WTC11 (cell line): ENCODE data around the gene CDCA7. TPM values are rescaled to one million over a fixed set of nuclear protein-coding genes. Genes with fewer than 3 reads are reported as not detected.

ENCODE experiments used
- ATAC-seq: fragments of 200-7000 bp; cut with Tn5 transposase; 2 replicates; pipeline ENCODE4 v1.10.0; 2021; ENCODE audit warnings: mild to moderate bottlenecking, moderate library complexity
- CTCF ChIA-PET: fragments of 300-600 bp; sonication (Branson Sonifier 250); formaldehyde crosslinking; loops from one replicate; lab custom pipeline; 2021; ENCODE audit warnings: antibody characterized with exemption; lab: Charles Lee
- POLR2A ChIA-PET: fragments of 350-600 bp; sonication (Branson Sonifier 250); formaldehyde crosslinking; loops from one replicate; lab custom pipeline; 2021; ENCODE audit warnings: antibody characterized with exemption; lab: Charles Lee
- DNase-seq: peaks from one replicate; pipeline ENCODE4 v3.0.0; 2021; ENCODE audit warnings: low spot score
- H3K27ac Mint-ChIP-seq: 2 replicates; pipeline ENCODE4 v1.8.0; 2021; ENCODE audit warnings: mixed read lengths
- H3K27me3 Mint-ChIP-seq: 2 replicates; pipeline ENCODE4 v1.8.0; 2021; ENCODE audit warnings: low read depth, mild to moderate bottlenecking, moderate library complexity, mixed read lengths
- H3K36me3 Mint-ChIP-seq: 2 replicates; pipeline ENCODE4 v1.8.0; 2021; ENCODE audit warnings: mixed read lengths
- H3K4me1 Mint-ChIP-seq: 2 replicates; pipeline ENCODE4 v1.8.0; 2022; ENCODE audit warnings: mixed read lengths
- H3K4me3 Mint-ChIP-seq: 2 replicates; pipeline ENCODE4 v1.8.0; 2021; ENCODE audit warnings: mild to moderate bottlenecking, moderate library complexity, mixed read lengths
- H3K9me3 Mint-ChIP-seq: 2 replicates; pipeline ENCODE4 v1.8.0; 2021; ENCODE audit warnings: mixed read lengths
- AR ChIP-seq: fragments of 250-450 bp; sonication (Bioruptor Pico); IDR thresholded peaks from 2 replicates; pipeline ENCODE4 v1.9.0; 2021; ENCODE audit warnings: mild to moderate bottlenecking
- CREB1 ChIP-seq: sonication (generic); formaldehyde crosslinking; IDR thresholded peaks from 2 replicates; pipeline ENCODE4 v1.8.0; 2023; ENCODE audit warnings: mild to moderate bottlenecking, missing genetic modification reagents
- E2F1 ChIP-seq: sonication (generic); formaldehyde crosslinking; IDR thresholded peaks from 2 replicates; pipeline ENCODE4 v1.8.0; 2022; ENCODE audit warnings: mild to moderate bottlenecking, missing genetic modification reagents
- E2F4 ChIP-seq: sonication (generic); formaldehyde crosslinking; IDR thresholded peaks from 2 replicates; pipeline ENCODE4 v1.8.1; 2022; ENCODE audit warnings: low read depth, mild to moderate bottlenecking, moderate library complexity, missing genetic modification reagents, borderline replicate concordance
- E2F5 ChIP-seq: sonication (generic); formaldehyde crosslinking; IDR thresholded peaks from 2 replicates; pipeline ENCODE4 v1.8.1; 2022; ENCODE audit warnings: mild to moderate bottlenecking, moderate library complexity, missing genetic modification reagents
- ELF4 ChIP-seq: sonication (generic); formaldehyde crosslinking; IDR thresholded peaks from 2 replicates; pipeline ENCODE4 v1.8.1; 2022; ENCODE audit warnings: low read depth, mild to moderate bottlenecking, moderate library complexity, missing genetic modification reagents
- ERG ChIP-seq: fragments of 250-450 bp; sonication (Bioruptor Pico); IDR thresholded peaks from 2 replicates; pipeline ENCODE4 v1.8.0; 2021; ENCODE audit warnings: mild to moderate bottlenecking
- ETV6 ChIP-seq: sonication (generic); formaldehyde crosslinking; IDR thresholded peaks from 2 replicates; pipeline ENCODE4 v1.8.1; 2022; ENCODE audit warnings: mild to moderate bottlenecking, missing genetic modification reagents
- GTF2I ChIP-seq: fragments of 250-450 bp; sonication (Bioruptor Pico); conservative IDR thresholded peaks from 2 replicates; pipeline ENCODE4 v1.4.0; 2021; ENCODE audit warnings: mild to moderate bottlenecking
- IRF1 ChIP-seq: sonication (generic); formaldehyde crosslinking; IDR thresholded peaks from 2 replicates; pipeline ENCODE4 v1.8.0; 2023; ENCODE audit warnings: missing genetic modification reagents
- IRF2 ChIP-seq: sonication (generic); formaldehyde crosslinking; IDR thresholded peaks from 2 replicates; pipeline ENCODE4 v1.8.0; 2022; ENCODE audit warnings: low read depth, missing genetic modification reagents, borderline replicate concordance
- KAT7 ChIP-seq: sonication (generic); formaldehyde crosslinking; IDR thresholded peaks from 2 replicates; pipeline ENCODE4 v1.8.1; 2023; ENCODE audit warnings: missing genetic modification reagents, mild to moderate bottlenecking, borderline replicate concordance
- MXD4 ChIP-seq: fragments of 250-450 bp; sonication (Bioruptor Pico); IDR thresholded peaks from 2 replicates; pipeline ENCODE4 v1.8.0; 2021; ENCODE audit warnings: mild to moderate bottlenecking, moderate library complexity, borderline replicate concordance
- NFATC4 ChIP-seq: fragments of 250-450 bp; sonication (Bioruptor Pico); IDR thresholded peaks from 2 replicates; pipeline ENCODE4 v1.9.0; 2021; ENCODE audit warnings: mild to moderate bottlenecking
- NFE2L1 ChIP-seq: sonication (generic); formaldehyde crosslinking; IDR thresholded peaks from 2 replicates; pipeline ENCODE4 v1.8.1; 2023; ENCODE audit warnings: missing genetic modification reagents
- NR2C2 ChIP-seq: sonication (generic); formaldehyde crosslinking; IDR thresholded peaks from 2 replicates; pipeline ENCODE4 v1.8.0; 2022; ENCODE audit warnings: mild to moderate bottlenecking, missing genetic modification reagents
- SOX15 ChIP-seq: fragments of 250-450 bp; sonication (Bioruptor Pico); IDR thresholded peaks from 2 replicates; pipeline ENCODE4 v1.9.0; 2021; ENCODE audit warnings: mild to moderate bottlenecking
- USF1 ChIP-seq: sonication (generic); formaldehyde crosslinking; IDR thresholded peaks from 2 replicates; pipeline ENCODE4 v1.8.0; 2022; ENCODE audit warnings: mild to moderate bottlenecking, missing genetic modification reagents
- USF2 ChIP-seq: sonication (generic); formaldehyde crosslinking; IDR thresholded peaks from 2 replicates; pipeline ENCODE4 v1.8.1; 2023; ENCODE audit warnings: mild to moderate bottlenecking, missing genetic modification reagents, moderate library complexity
- ZBTB21 ChIP-seq: sonication (generic); formaldehyde crosslinking; IDR thresholded peaks from 2 replicates; pipeline ENCODE4 v1.8.1; 2023; ENCODE audit warnings: mild to moderate bottlenecking, missing genetic modification reagents, borderline replicate concordance
- ZBTB43 ChIP-seq: sonication (generic); formaldehyde crosslinking; IDR thresholded peaks from 2 replicates; pipeline ENCODE4 v1.8.1; 2023; ENCODE audit warnings: mild to moderate bottlenecking, missing genetic modification reagents
- ZNF232 ChIP-seq: sonication (generic); formaldehyde crosslinking; IDR thresholded peaks from 2 replicates; pipeline ENCODE4 v1.8.0; 2022; ENCODE audit warnings: mild to moderate bottlenecking, missing genetic modification reagents
- ZNF263 ChIP-seq: sonication (generic); formaldehyde crosslinking; IDR thresholded peaks from 2 replicates; pipeline ENCODE4 v1.8.1; 2022; ENCODE audit warnings: low read depth, mild to moderate bottlenecking, moderate library complexity, missing genetic modification reagents
- ZNF423 ChIP-seq: fragments of 250-450 bp; sonication (Bioruptor Pico); IDR thresholded peaks from 2 replicates; pipeline ENCODE4 v2.1.2; 2022; ENCODE audit warnings: mild to moderate bottlenecking, moderate library complexity
- total RNA-seq: library from RNA; stranded (reverse); gene quantifications from 3 replicates; pipeline ENCODE4 v1.2.3, GENCODE V29; 2021

Gene CDCA7
- total RNA-seq, 1 experiment from 2014 or later, result 79.7 TPM

- DNase-seq, result no peak
- POLR2A ChIA-PET, result no interaction called here
- CTCF ChIA-PET, result no interaction called here
- peaks cover 2% of the 10 kb centered on the region; the same call in 1 of the 2 replicates for H3K27me3 Mint-ChIP-seq
- peaks cover 4% of the 10 kb centered on the region for H3K4me1 Mint-ChIP-seq
- H3K36me3 Mint-ChIP-seq, result peaks cover 18% of the 10 kb centered on the region
- no peak overlapping the region for H3K4me3 Mint-ChIP-seq
- TF ChIP-seq GTF2I (CRISPR knock-in tag) (no peak), NFATC4 (CRISPR knock-in tag) (no peak), ETV6 (CRISPR knock-in tag) (no peak), KAT7 (no peak), ZBTB21 (no peak), NR2C2 (CRISPR knock-in tag) (no peak), IRF1 (CRISPR knock-in tag) (no peak), NFE2L1 (CRISPR knock-in tag) (no peak), IRF2 (no peak)
- H3K9me3 Mint-ChIP-seq, result peaks cover 17% of the 10 kb centered on the region
- no peak for ATAC-seq
- H3K27ac Mint-ChIP-seq, result no peak overlapping the region
Measured at GRCh38 chr2:173343921-173344320, 10.8 kb upstream of the CDCA7 start.

GRCh38 chr2:173346035-173346434, 8.6 kb upstream of the CDCA7 start:
- Mint-ChIP-seq H3K4me1 (peaks cover 4% of the 10 kb centered on the region), H3K27me3 (peaks cover 2% of the 10 kb centered on the region; the same call in 1 of the 2 replicates), H3K9me3 (peaks cover 25% of the 10 kb centered on the region), H3K36me3 (peaks cover 18% of the 10 kb centered on the region), H3K4me3 (no peak overlapping the region), H3K27ac (no peak overlapping the region)
- CTCF ChIA-PET, result no interaction called here
- DNase-seq, result no peak
- POLR2A ChIA-PET, result no interaction called here
- ATAC-seq, result no peak
- TF ChIP-seq CREB1 (CRISPR knock-in tag), result no peak
- no peak for TF ChIP-seq ZNF263 (CRISPR knock-in tag)
- no peak for TF ChIP-seq ERG (CRISPR knock-in tag)
- no peak for TF ChIP-seq ZBTB21
- no peak for TF ChIP-seq MXD4 (CRISPR knock-in tag)
- no peak for TF ChIP-seq ZNF423 (CRISPR knock-in tag)
- TF ChIP-seq E2F5 (CRISPR knock-in tag), result no peak
- no peak for TF ChIP-seq E2F4 (CRISPR knock-in tag)
- TF ChIP-seq SOX15 (CRISPR knock-in tag), result no peak
- no peak for TF ChIP-seq E2F1 (CRISPR knock-in tag)
- no peak for TF ChIP-seq ZNF232
- no peak for TF ChIP-seq USF1
- no peak for TF ChIP-seq GTF2I (CRISPR knock-in tag)
- no peak for TF ChIP-seq ZBTB43 (CRISPR knock-in tag)
- no peak for TF ChIP-seq ELF4
- TF ChIP-seq USF2, result no peak
- TF ChIP-seq AR (CRISPR knock-in tag), result no peak
